NOMO-1 treated with dmso at 0.1 percent for 144 hours (cell line): Measurements from ENCODE around the gene GBP1.
"Not testable (repeated sequence)": the region's sequence is repeated elsewhere in the genome, so short reads cannot be mapped to it uniquely, and the experiment has no call there.

Source experiments
- DNase-seq: peaks from one replicate; lab custom pipeline; 2025; ENCODE audit not compliant: unreplicated experiment; lab: John Stamatoyannopoulos, UW

Gene GBP1

DNA sequence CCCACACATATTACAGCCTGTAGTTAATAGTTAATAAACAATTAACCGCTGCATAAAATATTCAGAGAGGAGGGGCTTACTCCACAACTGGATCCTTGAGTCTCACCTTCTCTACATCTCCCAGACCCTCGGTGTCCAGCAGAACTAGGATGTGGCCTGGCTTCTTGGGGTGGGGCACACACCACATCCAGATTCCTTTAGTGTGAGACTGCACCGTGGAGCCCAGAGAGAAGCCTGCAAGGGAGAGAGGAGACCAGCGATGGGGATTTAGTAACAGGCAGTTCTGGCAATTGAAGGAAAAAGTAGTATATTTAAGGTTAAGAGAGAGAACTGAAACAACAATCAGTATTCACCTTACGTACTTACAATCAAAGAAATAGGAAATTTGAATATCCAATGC lies 4.9 kb downstream of the GBP1 start:
- no peak for DNase-seq

DNA sequence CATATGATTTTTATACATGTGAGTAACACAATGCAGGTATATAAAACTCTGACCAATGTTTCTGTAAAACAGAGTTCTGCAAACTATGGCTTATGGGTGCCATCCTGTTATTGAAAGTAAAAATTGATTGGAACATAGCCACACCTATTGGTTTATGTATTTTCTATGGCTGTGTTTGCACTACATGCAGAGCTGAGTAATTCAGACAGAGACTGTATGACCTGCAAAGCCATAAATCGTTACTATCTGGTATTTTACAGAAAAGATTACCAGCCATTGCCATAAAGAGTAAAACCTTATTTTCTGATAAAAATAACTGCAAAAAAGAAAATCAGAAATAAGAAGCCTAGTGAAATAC lies 13.1 kb downstream of the GBP1 start:
- no peak for DNase-seq

DNA sequence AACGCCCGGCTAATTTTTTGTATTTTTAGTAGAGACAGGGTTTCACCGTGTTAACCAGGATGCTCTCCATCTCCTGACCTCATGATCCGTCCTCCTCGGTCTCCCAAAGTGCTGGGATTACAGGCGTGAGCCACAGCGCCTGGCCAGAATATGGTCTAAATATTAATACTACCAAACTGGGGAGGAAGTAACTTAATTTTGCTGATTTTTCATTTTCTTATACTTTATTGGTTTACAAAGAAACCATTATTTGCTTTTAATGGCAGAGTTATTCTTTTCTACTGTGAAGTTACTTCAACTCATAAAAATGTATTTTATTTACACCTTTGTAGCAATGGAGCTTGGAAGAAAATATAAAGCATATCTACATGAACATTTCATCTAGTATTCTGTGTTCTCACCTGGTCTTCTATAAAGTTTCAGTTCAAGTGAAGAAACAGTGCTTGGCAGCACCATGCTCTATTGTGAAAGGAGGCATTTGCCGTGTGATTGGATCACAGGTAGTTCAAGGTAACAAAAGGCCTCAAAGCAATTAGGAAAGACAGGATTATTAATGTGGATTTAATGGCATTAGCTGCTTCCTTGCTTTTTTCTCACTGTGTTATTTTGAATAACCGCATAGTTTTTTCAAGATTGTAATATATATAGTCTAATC lies 13.6 kb downstream of the GBP1 start:
- DNase-seq: no peak

DNA sequence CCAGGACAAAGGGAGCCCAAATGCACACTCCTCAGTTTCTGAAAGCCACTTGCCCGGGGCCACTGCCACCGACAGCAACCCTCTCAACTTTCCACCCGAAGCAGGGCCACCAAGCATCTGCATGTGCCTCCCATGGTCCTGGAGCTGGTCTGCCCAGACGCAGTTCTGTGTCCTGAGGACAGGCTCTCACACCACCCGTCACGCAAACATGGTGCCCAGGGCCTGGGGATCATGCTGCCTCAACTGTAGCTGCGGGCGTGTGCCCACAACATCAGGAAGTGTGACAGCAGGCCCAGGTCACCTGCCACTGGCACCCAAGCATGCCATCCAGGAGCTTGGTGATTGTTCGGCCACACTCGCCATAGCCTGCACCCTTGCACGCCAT lies 14.4 kb downstream of the GBP1 start:
- DNase-seq: no peak

DNA sequence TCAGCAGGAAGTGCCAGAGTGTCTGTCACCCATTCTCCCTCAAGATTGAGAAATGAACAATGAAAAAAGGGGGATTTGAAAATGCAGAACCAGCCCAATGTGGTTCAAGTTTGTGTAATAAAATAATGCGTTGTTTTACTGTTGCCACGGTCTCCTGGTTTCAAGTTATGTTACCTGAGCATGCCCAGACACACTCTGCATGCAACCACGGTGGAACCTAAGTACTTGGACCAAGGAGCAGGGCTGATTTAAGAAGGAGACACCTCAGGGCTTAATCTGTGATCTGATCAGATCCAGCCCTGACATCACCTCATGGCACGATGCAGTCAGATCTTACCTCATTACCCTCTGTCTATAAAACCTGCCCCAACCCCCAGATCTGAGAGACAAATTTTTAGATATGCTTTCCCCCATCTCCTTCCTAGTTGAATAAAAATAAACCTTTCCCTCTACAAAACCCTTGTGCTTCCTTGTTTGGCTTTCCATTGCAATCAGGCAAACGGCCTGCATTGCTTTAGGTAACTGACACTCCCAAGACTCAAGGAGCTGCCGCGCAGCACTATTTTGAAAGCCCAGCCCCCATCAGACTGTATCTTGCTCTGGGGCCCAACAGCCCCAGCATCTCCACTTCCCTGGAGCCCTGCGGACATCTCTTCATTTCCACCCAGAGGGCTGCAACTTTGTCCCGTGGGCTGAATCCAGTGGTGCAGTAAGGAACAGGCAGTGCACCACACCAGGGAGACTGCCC lies 14.9 kb downstream of the GBP1 start:
- peak; percentile 55 for DNase-seq

DNA sequence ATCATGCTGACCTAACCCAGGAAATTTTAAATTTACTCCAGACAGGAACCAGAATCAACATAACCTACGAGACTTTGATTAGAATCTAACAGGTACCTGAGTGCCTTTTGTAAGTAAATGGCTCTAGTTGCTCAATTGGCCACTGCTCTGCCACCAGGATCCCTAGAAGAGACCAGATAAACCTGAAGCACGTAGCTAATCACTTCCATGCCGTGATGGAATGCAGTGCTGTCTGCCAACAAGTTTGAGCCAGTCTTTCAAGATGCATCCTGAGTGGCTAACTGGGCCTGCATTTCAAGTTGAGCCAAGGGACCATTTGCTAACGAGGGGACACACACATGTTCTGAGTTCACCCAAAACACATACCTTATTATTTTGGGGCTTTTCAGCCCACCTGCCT lies 15.8 kb downstream of the GBP1 start:
- not testable (repeated sequence) for DNase-seq

DNA sequence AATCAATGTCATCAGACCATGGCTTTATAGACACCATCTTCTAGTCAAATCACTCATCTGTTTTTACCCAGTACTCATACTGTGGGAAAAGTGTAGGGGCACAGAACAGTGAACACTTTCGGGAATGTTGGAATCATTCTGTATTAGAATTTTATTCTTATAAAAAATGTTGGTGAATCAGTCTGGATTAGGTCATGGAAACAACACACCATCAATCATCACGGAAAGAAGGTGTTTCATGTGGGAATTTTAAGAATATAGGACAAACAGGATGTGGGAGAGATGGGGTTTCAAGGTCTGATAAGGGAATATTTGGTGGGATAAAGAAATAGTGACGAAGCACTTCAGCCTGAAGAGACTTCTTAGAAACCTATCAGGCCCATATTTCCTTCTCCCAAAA lies 17.3 kb downstream of the GBP1 start:
- no peak for DNase-seq

DNA sequence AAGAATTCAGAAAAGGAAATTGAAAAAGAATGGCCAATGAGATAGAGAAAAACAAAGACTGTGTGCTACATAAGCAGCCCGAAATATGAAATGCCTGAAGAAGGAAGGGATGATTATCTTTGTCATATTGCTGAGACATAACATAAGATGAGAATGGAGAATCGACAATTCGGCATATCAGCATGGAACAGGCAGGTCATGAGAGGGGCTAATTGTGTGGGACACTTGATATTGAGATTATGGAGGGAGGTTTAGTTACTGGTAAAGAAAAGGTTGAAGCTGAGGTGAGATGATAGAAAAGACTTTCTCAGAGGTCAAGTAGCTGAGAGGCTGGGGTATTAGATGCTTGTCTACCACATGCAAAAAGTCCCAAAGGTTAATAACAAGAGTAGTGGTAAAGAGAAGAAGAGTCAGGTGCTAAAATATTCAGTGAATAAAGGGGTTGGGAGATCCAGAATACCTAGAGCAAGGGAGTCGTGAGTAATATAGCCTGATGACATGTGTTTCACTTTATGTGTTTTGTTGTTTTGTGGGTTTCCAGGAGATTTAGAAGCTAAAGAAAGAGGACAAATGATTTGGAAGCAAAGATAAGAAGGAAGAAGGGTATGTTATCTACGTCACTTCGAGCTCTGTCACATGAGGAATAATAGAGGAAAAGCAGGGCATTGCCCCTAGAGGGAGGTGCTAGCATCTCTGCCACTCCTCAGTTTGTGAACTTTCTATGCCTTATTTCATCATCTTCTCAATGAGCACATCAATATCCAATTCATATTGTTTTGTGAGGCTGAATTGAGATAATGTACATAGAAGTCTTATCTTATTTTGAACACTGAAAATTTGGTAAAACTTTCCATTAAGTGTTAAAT lies 18.5 kb downstream of the GBP1 start:
- not testable (repeated sequence) for DNase-seq

DNA sequence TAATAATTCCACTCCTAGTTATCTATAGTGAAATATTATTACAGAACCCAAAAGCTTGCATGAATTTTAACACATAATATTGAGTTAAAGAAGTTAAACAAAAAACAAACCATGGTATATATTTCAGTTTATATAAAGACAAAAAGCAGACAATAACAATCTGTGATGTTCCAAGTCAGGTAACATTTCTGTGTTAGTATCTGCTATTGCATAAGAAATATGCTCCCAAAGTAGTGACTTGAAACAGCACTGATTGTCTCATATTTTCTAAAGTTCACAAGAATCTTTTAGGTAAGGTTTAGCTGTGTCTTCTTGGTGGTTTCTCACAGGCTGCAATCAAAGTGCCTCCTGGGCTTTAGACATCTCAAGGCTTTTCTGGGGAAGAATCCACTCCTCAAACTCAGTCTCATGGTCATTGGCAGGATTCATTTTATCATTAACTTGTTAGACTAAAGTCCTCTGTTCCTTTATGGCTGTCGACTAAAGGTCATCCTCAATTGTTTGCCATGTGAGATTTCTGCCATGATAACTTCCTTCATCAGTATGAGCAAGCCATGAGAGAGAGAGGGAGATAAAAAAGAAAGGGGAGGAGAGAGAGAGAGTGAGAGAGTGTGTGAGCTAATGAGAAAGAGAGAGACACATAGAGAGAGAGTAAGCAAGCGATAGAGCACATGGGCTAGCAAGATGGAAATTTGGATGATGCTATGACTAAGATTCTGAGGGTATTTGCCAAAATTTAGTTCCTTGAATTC lies 19.9 kb downstream of the GBP1 start:
- no peak for DNase-seq

DNA sequence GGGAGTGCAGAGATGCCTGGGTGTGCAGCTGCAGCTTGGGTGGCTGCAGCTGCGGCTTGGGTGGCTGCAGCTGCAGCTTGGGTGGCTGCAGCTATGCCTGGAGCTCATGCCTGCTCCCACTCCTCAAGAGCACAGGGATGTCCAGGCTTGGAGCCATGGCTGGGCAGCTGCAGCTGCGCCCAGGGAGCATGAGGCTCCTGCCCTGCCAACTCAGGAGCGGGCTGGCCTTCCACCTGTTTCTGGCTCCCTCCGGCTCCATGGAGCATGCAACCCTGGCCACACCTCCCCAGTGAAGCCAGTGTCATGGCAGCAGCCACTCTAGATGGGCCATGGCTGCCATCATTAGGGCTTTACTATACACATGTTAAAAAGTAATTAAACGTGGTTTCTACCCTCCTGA lies 21.1 kb downstream of the GBP1 start:
- no peak for DNase-seq

DNA sequence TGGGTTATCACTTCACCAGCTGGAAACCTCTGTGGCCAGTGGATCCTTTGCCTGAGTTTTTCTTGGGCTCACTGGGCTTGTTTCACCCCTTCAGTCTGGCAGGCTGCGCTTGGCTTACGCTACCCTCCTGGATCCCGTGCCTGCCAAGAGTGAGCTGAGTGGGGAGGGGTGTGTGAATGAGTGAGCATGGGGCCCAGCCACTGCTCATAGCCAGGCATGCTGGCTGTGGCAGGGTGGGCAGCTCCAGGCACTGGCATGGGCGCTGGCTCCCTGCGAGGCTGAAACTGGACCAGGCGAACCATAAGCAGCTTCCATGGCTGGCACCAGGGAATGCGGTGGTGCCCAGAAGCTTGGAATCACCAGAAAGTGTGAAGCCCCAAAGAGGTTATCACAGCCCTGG lies 22.5 kb downstream of the GBP1 start:
- DNase-seq: no peak

DNA sequence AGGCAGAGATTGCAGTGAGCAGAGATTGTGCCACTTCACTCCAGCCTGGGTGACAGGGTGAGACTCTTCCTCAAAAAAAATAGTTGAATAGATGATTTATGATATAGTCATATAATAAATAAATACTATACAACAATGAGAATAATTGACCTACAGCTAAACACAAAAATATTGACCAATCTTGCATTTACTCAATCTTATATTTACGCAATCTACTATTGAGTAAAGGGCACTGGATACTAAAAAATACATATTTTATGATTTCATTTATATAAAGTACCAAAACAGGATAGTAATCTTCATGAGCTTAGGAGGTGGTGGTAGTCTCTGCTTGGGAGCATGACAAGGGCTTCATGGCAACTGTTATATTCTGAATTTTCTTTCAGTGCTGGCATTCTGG lies 23.3 kb downstream of the GBP1 start:
- no peak for DNase-seq

DNA sequence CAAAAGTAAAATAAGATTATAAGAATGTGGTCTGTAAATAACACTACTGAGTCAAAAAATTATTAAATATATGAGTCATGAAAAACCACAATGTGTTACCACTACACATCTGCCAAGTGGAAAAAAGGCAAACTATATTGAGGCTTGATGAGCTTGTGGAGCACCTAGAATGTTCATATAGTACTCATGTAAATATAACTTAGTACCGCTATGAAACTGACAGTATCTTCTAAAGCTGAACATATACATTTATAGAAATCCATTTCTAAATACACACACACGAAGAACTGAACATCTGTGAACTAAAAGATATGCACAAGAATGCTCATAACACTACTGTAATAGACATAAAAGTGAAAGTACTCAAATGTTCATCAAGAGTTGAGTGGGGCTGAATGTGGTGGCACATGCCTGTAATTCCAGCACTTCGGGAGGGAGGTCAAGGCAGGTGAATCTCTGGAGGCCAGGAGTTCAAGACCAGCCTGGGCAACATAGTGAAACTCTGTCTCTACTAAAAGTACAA lies 23.8 kb downstream of the GBP1 start:
- no peak for DNase-seq

DNA sequence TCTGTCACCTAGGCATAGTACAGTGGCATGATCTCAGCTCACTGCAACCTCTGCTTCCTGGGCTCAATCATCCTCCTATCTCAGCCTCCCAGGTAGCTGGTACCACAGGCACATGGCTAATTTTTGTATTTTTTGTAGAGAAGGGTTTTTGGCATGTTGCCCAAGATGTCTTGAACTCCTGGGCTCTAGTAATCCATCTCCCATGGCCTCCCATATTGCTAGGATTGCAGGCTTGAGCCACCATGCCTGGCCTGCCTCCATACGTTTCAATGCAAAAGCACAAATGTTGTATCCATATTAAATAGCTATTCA lies 24.7 kb downstream of the GBP1 start:
- DNase-seq: no peak

DNA sequence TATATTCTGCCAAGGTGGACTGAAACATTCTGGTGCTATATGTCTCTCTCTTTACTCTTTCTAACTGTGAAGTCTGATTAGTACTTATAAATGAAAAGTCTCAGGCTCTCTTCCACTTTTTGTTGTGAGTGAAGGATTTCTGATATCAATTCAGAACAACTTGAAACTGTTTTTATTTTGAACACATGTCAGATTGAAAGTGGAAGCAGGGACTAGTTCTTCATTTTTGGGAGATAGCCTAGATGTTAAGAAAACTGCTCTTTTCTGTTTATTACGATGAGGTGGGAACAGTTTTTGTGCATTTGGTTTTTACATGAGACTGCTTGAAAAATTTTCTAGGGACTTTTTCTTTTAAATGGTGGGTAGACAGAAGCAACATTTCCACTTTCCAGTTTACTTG lies 27.8 kb downstream of the GBP1 start:
- DNase-seq: peak; percentile 2

DNA sequence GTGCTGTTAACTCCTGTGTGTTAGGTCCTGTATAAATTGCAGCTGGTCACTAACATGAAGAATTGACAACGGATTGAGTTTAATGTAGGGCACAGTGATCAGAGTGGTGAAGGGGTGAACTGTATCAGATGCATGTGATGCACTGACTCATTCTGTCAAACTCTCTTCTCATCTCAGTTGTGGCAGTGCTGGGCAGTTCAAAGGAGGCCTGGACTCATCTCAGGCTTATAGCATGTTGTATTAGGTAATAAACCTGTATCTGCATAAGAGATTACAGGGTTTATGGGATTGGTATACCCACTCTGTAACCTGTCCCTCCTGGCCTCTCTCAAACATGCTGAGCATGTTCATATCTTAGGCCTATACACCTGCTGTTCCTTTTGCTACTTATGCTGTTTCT lies 29.9 kb downstream of the GBP1 start:
- DNase-seq: no peak

DNA sequence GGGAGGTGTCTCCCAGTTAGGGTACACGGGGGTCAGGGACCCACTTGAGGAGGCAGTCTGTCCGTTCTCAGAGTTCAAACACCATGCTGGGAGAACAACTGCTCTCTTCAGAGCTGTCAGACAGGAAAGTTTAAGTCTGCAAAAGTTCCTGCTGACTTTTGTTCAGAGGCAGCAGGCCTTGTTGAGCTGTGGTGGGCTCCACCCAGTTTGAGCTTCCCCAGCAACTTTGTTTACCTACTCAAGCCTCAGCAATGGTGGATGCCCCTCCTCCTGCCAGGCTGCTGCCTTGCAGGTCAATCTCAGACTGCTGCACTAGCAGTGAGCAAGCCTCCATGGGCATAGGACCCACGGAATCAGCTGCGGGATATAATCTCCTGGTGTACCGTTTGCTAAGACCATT lies 31.0 kb downstream of the GBP1 start:
- DNase-seq: not testable (repeated sequence)

DNA sequence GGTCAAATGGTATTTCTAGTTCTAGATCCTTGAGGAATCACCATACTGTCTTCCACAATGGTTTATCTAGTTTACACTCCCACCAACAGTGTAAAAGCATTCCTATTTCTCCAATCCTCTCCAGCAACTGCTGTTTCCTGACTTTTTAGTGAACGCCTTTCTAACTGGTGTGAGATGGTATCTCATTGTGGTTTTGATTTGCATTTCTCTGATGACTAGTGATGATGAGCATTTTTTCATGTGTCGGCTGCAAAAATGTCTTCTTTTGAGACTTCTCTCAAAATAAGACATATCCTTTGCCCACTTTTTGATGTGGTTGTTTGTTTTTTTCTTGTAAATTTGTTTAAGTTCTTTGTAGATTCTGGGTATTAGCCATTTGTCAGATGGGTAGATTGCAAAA lies 36.0 kb downstream of the GBP1 start:
- DNase-seq: not testable (repeated sequence)

DNA sequence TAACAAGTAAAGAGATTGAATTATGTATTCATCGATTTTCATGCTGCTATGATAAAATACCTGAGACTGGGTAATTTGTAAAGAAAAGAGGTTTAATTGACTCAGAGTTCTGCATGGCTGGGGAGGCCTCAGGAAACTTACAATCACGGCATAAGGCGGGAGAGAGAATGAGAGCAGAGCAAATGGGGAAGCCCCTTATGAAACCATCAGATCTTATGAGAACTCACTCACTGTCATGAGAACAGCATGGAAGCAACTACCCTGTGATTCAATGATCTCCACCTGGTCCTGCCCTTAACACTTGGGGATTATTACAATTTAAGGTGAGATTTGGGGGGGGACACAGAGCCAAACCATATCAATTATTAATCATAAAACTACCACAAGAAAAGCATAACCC lies 39.1 kb downstream of the GBP1 start:
- DNase-seq: no peak

DNA sequence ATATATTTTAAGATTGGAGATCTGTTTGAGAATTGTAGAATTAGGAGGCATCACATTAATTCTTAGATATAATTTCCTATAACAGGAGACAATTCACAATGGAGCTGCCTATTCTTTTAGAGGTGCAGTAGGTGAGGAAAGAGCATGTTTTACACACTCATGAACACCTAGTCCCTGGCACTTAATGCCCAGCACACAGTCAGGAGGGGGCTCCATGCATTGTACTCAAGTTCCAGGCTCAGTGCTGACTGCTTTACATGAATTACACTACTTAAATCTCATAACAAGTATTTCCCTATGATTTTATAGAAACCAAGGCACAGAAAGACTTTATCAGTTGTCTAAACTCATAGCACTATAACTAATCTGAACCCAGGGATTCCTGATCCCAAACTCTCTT lies 42.0 kb downstream of the GBP1 start:
- DNase-seq: no peak
